Kidney epithelial cell (primary cell): ENCODE results near the gene PLSCR3. TPM values are rescaled to one million over a fixed set of nuclear protein-coding genes. Genes with fewer than 3 reads are reported as not detected.

Source experiments
- DNase-seq: peaks from one replicate; pipeline ENCODE4 v3.0.0-alpha.2; 2010; ENCODE audit warnings: low read depth
- H3K27me3 ChIP-seq: 2 replicates; pipeline ENCODE4 v1.6.0; 2011; ENCODE audit warnings: low read length; ENCODE audit not compliant: control insufficient read depth, insufficient read depth
- H3K36me3 ChIP-seq: 2 replicates; pipeline ENCODE4 v1.5.1; 2011; ENCODE audit warnings: low read length; ENCODE audit not compliant: control insufficient read depth, insufficient read depth
- H3K4me3 ChIP-seq: 2 replicates; pipeline ENCODE4 v1.5.1; 2011; ENCODE audit warnings: low read depth, mild to moderate bottlenecking, control low read depth, low read length
- total RNA-seq: library from RNA; depleted of rRNA; stranded (reverse); fragments of >200 nt; gene quantifications from 2 replicates; pipeline ENCODE4 v1.2.3, GENCODE V29; 2015
- TF ChIP-seq, protein P1 (sequence below): IDR thresholded peaks from 2 replicates; pipeline ENCODE4 v1.5.1; 2011; ENCODE audit warnings: mild to moderate bottlenecking, moderate library complexity, low read length, control low read depth, inconsistent platforms; ENCODE audit not compliant: insufficient read depth, poor library complexity, severe bottlenecking

Gene PLSCR3
- total RNA-seq, 1 donor from 2014 or later: 61.8 TPM

DNA sequence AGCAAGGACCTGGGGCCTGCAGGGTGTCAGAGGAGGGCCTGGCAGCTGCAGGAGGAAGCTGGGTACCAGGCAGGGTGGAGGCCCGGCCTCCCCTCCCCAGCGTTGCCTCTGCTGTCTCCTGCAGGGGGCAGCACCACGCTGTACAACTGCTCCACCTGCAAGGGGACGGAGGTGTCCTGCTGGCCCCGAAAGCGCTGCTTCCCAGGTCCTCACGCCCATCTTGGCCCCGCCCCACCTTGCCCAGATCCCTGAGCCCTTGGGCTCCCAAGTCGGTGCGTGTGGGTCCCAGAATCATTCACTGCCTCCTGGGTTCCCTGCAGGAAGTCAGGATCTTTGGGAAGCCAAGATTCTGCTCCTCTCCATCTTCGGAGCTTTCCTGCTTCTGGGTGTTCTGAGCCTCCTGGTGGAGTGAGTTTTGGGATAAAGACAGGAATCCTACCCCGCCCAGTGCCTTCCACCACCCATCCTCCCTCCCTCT lies 38.2 kb downstream of the PLSCR3 start:
- Histone ChIP-seq H3K36me3 (no peaks in the 10 kb centered on the region), H3K27me3 (no peaks in the 10 kb centered on the region), H3K4me3 (no peak overlapping the region)
- TF ChIP-seq, protein P1, sequence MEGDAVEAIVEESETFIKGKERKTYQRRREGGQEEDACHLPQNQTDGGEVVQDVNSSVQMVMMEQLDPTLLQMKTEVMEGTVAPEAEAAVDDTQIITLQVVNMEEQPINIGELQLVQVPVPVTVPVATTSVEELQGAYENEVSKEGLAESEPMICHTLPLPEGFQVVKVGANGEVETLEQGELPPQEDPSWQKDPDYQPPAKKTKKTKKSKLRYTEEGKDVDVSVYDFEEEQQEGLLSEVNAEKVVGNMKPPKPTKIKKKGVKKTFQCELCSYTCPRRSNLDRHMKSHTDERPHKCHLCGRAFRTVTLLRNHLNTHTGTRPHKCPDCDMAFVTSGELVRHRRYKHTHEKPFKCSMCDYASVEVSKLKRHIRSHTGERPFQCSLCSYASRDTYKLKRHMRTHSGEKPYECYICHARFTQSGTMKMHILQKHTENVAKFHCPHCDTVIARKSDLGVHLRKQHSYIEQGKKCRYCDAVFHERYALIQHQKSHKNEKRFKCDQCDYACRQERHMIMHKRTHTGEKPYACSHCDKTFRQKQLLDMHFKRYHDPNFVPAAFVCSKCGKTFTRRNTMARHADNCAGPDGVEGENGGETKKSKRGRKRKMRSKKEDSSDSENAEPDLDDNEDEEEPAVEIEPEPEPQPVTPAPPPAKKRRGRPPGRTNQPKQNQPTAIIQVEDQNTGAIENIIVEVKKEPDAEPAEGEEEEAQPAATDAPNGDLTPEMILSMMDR: peak; percentile 90
- no peak for DNase-seq

DNA sequence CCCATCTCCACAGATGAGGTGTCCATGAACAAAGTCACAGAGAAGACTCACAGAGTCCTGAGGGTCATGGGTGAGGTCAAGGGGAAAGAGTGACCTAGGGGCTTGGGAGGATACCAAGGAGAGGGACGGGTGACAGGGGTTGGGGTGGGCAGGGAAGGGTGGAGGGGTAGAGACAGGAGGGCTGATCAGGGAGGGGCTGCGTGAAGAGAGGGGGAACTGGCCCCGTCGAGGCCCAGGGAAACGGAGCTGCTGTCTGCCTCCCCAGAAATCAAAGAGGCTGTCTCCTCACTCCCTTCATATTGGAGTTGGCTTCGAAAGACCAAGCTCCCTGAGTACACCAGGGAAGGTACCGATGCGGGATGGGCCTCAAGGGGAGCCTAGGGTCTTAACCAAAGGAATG lies 38.8 kb downstream of the PLSCR3 start:
- no peaks in the 10 kb centered on the region for H3K36me3 ChIP-seq
- TF ChIP-seq, protein P1: no peak
- H3K27me3 ChIP-seq: no peaks in the 10 kb centered on the region
- no peak overlapping the region for H3K4me3 ChIP-seq
- DNase-seq: no peak

DNA sequence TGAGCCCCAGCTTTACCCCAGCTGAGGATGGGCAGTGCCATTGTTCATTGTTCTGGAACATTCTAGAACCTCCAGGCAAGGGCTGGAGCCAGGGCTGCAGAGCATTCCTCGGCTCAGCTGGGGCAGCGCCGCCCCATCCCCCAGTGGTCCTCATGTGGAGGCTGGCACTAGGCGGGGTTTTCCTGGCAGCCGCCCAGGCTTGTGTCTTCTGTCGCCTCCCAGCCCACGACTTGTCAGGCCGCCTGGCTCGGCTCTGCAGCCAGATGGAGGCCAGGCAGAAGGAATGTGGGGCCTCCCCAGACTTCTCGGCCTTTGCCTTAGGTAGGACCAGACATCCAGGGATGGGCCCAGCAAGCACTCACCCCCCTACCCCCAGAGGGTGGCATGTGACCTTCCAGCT lies 39.3 kb downstream of the PLSCR3 start, which contains the start of gene TMEM95:
Gene TMEM95 (plus strand): TSS at position 104 of the 400 bp plus-strand sequence. CDS start 49 bp downstream, at position 153.
- TF ChIP-seq, protein P1: no peak
- H3K4me3 ChIP-seq: no peak within 1 kb of the TSS
- no peaks in the 10 kb centered on the region for H3K27me3 ChIP-seq
- H3K36me3 ChIP-seq: no peaks in the 10 kb centered on the region
- no peak for DNase-seq

DNA sequence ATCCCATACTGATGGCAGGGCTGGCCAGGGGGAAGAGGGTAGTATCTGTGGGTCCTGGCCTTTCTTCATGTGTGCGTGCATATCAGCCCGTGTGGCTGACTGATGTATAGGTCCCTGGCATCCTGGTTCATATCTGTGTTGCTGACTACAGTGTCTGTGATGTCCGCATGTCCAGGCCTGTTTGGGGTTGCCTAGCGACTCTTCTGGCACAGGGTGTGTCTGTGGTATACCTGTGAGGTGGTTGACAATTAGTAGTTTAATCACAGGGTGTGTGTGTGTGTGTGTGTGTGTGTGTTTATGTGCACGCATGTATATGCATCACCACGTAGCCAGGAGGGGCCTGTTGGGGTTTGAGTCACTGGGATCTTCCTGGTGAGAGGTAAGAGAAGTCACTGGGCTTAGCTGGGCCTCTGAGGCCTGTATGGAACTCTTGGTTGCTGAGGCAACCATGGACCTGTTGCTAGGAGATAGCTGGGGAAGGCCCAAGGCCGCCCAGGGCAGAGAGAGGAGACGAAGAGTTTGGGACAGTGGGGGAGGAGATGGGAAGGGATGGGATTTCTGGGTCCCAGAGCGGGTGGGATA lies 40.0 kb downstream of the PLSCR3 start:
- Histone ChIP-seq H3K4me3 (no peak overlapping the region), H3K36me3 (no peaks in the 10 kb centered on the region), H3K27me3 (no peaks in the 10 kb centered on the region)
- TF ChIP-seq, protein P1: no peak
- DNase-seq: no peak

DNA sequence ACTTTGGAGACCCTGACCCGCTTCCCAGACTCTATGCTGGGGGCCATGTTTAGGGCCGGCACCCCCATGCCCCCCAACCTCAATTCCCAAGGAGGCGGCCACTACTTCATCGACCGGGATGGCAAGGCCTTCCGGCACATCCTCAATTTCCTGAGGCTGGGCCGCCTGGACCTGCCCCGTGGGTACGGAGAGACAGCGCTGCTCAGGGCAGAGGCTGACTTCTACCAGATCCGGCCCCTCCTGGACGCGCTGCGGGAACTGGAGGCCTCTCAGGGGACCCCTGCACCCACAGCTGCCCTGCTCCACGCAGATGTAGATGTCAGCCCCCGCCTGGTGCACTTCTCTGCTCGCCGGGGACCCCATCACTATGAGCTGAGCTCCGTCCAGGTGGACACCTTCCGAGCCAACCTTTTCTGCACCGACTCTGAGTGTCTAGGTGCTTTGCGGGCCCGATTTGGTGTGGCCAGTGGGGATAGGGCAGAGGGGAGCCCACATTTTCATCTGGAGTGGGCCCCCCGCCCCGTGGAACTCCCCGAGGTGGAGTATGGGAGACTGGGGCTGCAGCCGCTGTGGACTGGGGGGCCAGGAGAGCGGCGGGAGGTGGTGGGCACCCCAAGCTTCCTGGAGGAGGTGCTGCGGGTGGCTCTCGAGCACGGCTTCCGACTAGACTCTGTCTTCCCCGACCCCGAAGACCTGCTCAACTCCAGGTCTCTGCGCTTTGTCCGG lies 41.3 kb downstream of the PLSCR3 start:
- Histone ChIP-seq H3K27me3 (no peaks in the 10 kb centered on the region), H3K36me3 (no peaks in the 10 kb centered on the region), H3K4me3 (peak overlapping the region; percentile 89)
- TF ChIP-seq, protein P1: no peak
- no peak for DNase-seq
